ENCODE measurements around the gene SNX27.

Gene SNX27

GRCh38 chr1:151615711-151616504 is 4.1 kb downstream of the SNX27 start (continued):
- TF ChIP-seq ZNF350 (tag by site-specific recombination; IDR thresholded peaks at IDR 0.05) (no peak), SP7 (tag by site-specific recombination; IDR thresholded peaks at IDR 0.05) (peak; percentile 95), ZNF211 (tag by site-specific recombination; IDR thresholded peaks at IDR 0.05; ENCODE audit: low read depth) (no peak), ZFP3 (tag by site-specific recombination; IDR thresholded peaks at IDR 0.05; ENCODE audit: low read depth) (no peak), ZNF501 (tag by site-specific recombination; IDR thresholded peaks at IDR 0.05) (no peak), ZNF449 (tag by site-specific recombination; IDR thresholded peaks at IDR 0.05) (no peak), ZNF843 (tag by site-specific recombination; IDR thresholded peaks at IDR 0.05) (peak; percentile 20; the same call in 1 of the 2 replicates), SP2 (tag by site-specific recombination; IDR thresholded peaks at IDR 0.05) (no peak), ZNF580 (tag by site-specific recombination; IDR thresholded peaks at IDR 0.05) (no peak), GLIS1 (tag by site-specific recombination; IDR thresholded peaks at IDR 0.05) (no peak), ZNF335 (tag by site-specific recombination; conservative IDR thresholded peaks at IDR 0.05) (no peak), PRDM6 (tag by site-specific recombination; IDR thresholded peaks at IDR 0.05) (peak; percentile 86), MYNN (tag by site-specific recombination; IDR thresholded peaks at IDR 0.05; ENCODE audit: borderline replicate concordance) (no peak), SETDB1 (IDR thresholded peaks at IDR 0.05; ENCODE audit: insufficient read length, low read length) (no peak), ZBTB7A (tag by site-specific recombination; IDR thresholded peaks at IDR 0.05; ENCODE audit: low read depth) (no peak), ZBTB21 (tag by site-specific recombination; IDR thresholded peaks at IDR 0.05) (no peak), TCF7L2 (IDR thresholded peaks at IDR 0.05; ENCODE audit: borderline replicate concordance, low read depth, low read length) (peak; percentile 51; the same call in 1 of the 2 replicates), OSR2 (tag by site-specific recombination; IDR thresholded peaks at IDR 0.05) (peak; percentile 57; the same call in 1 of the 2 replicates), ZNF10 (tag by site-specific recombination; IDR thresholded peaks at IDR 0.05) (no peak), HOXD13 (CRISPR knock-in tag; IDR thresholded peaks at IDR 0.05; ENCODE audit: borderline replicate concordance) (no peak), ZNF157 (tag by site-specific recombination; IDR thresholded peaks at IDR 0.05) (no peak), ZSCAN30 (tag by site-specific recombination; IDR thresholded peaks at IDR 0.05) (peak; percentile 13; the same call in 1 of the 2 replicates), IKZF3 (tag by site-specific recombination; IDR thresholded peaks at IDR 0.05) (no peak), ZNF585B (tag by site-specific recombination; IDR thresholded peaks at IDR 0.05) (no peak), ZNF792 (tag by site-specific recombination; IDR thresholded peaks at IDR 0.05) (no peak), ZNF423 (tag by site-specific recombination; IDR thresholded peaks at IDR 0.05) (no peak), ZBTB48 (tag by site-specific recombination; IDR thresholded peaks at IDR 0.05) (no peak), ZNF837 (tag by site-specific recombination; IDR thresholded peaks at IDR 0.05) (no peak), GLI4 (tag by site-specific recombination; IDR thresholded peaks at IDR 0.05) (no peak), CTCF (tag by site-specific recombination; IDR thresholded peaks at IDR 0.05) (no peak), ATF2 (tag by site-specific recombination; IDR thresholded peaks at IDR 0.05; ENCODE audit: low read depth) (no peak)
